CD4-positive, alpha-beta T cell treated with Interleukin-4 for 4 hours (primary cell): Measurements from ENCODE around the gene ABCA7.

Source experiments
- DNase-seq: peaks from one replicate; pipeline ENCODE4 v3.0.0-alpha.2; 2020

ABCA7 gene

DNA sequence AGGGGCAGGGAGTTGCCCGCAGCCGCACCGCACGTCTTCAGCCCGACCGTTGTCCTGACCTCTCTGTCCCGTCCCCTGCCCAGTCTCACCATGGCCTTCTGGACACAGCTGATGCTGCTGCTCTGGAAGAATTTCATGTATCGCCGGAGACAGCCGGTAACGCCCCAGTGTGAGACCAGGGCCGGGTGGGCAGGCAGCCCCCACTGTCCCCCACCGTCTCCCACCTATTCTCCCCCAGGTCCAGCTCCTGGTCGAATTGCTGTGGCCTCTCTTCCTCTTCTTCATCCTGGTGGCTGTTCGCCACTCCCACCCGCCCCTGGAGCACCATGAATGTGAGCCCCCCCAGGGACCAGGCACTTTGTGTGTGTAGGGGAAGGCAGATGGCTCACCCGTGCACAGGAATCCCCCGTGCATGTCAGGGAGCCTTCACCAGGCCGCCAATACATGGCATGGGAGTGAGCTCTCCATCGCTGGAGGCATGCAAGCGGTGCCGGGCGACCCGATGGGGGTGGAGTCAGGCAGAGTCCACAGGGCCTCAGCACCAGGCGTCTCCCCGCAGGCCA is 1.4 kb downstream of the ABCA7 start:
- DNase-seq, result no peak

- no peak for DNase-seq
Measured at GRCh38 chr19:1041835-1042685, 2.2 kb downstream of the ABCA7 start.

- no peak for DNase-seq
Measured at GRCh38 chr19:1042689-1043511, 3.0 kb downstream of the ABCA7 start.

- DNase-seq, result peak; percentile 53
Measured at GRCh38 chr19:1045247-1045603, 5.3 kb downstream of the ABCA7 start.

DNA sequence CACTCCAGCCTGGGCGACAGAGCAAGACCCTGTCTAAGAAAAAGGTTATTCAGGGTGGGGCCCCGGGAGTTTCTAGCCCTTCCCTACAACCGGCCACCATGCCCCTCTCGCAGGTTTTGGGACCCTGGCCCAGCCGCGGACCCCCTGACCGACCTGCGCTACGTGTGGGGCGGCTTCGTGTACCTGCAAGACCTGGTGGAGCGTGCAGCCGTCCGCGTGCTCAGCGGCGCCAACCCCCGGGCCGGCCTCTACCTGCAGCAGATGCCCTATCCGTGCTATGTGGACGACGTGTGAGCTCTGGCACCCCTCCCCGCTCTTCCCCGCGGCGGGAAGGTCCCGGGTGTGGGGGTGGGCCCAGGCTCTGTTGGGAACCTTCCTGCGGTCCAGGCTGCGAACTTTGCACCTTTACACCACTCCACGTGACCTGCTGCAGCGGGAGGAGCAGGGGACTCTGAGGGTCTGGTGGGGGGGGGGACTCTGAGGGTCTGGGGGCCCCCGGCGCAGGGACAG is 6.3 kb downstream of the ABCA7 start:
- no peak for DNase-seq

DNA sequence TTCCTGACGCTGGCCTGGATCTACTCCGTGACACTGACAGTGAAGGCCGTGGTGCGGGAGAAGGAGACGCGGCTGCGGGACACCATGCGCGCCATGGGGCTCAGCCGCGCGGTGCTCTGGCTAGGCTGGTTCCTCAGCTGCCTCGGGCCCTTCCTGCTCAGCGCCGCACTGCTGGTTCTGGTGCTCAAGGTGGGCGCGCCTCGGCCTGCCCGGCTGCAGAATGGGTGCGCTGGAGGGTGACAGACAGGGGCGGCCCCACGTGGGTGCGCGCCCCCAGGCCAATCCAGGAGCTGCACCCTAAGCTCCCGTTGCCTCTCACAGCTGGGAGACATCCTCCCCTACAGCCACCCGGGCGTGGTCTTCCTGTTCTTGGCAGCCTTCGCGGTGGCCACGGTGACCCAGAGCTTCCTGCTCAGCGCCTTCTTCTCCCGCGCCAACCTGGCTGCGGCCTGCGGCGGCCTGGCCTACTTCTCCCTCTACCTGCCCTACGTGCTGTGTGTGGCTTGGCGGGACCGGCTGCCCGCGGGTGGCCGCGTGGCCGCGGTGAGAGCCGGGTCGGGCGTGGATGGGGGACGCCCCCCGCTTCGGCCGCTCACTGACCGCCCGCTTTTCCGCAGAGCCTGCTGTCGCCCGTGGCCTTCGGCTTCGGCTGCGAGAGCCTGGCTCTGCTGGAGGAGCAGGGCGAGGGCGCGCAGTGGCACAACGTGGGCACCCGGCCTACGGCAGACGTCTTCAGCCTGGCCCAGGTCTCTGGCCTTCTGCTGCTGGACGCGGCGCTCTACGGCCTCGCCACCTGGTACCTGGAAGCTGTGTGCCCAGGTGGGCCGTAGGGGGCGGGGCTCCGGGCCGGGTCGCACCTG is 7.2 kb downstream of the ABCA7 start:
- DNase-seq, result no peak

GRCh38 chr19:1047696-1048147 is 7.8 kb downstream of the ABCA7 start:
- DNase-seq, result no peak

GRCh38 chr19:1049106-1049505 is 9.2 kb downstream of the ABCA7 start:
- DNase-seq, result no peak

DNA sequence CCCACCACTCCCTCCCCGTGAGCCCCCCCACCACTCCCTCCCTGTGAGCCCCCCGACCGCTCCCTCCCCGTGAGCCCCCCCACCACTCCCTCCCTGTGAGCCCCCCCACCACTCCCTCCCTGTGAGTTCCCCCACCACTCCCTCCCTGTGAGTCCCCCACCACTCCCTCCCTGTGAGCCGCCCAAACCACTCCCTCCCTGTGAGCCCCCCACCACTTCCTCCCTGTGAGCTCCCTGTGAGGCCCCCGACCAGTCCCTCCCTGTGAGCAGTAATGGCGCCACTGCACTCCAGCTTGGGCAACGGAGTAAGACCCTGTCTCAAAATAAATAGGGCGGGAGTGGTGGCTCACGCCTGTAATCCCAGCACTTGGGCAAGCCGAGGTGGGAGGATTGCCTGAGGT is 9.9 kb downstream of the ABCA7 start:
- no peak for DNase-seq

GRCh38 chr19:1050989-1051788 is 11.3 kb downstream of the ABCA7 start:
- no peak for DNase-seq

DNA sequence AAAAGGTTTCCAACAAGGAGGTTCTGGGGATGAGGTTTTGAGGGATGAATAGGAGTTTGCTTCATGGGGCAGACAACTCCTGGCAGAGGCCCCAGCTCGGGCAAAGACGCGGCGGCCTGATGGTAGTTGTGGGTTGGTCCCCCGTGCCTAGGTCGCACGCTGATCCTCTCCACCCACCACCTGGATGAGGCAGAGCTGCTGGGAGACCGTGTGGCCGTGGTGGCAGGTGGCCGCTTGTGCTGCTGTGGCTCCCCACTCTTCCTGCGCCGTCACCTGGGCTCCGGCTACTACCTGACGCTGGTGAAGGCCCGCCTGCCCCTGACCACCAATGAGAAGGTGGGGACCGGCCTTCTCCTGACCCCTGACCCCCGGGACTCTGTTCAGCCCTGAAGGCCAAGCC is 11.9 kb downstream of the ABCA7 start:
- no peak for DNase-seq

GRCh38 chr19:1052349-1052975 is 12.6 kb downstream of the ABCA7 start:
- no peak for DNase-seq

GRCh38 chr19:1053176-1054101 is 13.5 kb downstream of the ABCA7 start:
- no peak for DNase-seq

DNA sequence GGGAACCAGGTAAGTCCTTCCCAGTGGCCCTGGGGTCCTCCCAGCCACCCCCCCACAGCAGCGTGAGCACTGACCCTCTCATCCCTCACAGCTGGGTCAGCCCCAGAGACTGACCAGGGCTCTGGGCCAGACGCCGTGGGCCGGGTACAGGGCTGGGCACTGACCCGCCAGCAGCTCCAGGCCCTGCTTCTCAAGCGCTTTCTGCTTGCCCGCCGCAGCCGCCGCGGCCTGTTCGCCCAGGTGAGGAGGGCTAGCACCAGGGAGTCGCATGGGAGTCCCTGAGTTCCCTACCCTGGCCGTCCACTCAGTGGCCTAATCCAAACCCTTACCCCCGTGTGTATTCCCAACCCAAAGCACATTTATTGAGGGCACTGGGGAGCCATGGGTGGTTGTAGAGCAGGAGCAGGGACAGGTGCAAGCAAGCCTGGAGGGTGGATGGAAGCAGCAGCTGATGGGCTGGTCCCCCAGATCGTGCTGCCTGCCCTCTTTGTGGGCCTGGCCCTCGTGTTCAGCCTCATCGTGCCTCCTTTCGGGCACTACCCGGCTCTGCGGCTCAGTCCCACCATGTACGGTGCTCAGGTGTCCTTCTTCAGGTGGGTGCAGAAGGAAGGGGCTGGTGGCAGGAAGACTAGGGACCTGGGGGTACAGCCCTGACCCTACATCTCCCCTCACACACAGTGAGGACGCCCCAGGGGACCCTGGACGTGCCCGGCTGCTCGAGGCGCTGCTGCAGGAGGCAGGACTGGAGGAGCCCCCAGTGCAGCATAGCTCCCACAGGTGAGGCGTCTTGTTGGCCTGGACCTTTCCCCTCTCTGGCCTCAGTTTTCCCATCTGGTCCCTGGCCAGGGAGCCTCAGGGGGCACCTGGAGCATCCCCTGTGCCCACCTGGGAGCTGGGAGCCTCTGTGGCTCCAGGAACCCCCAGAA is 14.5 kb downstream of the ABCA7 start:
- DNase-seq, result no peak

- DNase-seq, result no peak
Measured at GRCh38 chr19:1055028-1055425, 15.1 kb downstream of the ABCA7 start.

DNA sequence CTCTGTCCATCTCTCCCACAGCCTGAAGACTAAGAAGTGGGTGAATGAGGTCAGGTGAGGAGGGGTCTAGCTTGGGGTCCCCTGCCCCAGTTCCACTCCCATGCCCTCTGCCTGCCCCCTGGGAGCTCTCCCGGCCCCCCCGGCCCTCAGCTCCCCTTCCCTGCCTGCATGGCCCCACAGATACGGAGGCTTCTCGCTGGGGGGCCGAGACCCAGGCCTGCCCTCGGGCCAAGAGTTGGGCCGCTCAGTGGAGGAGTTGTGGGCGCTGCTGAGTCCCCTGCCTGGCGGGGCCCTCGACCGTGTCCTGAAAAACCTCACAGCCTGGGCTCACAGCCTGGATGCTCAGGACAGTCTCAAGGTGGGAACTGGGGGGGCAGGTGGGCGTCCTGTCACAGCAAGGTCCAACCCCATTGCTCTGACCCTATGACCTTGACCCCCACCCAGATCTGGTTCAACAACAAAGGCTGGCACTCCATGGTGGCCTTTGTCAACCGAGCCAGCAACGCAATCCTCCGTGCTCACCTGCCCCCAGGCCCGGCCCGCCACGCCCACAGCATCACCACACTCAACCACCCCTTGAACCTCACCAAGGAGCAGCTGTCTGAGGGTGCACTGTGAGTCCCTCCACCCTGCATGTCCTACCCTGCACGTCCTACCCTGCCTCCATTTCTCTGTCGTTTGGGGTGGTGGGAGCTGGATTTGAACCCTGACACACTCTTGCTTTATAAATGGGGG is 16.1 kb downstream of the ABCA7 start:
- DNase-seq, result no peak

DNA sequence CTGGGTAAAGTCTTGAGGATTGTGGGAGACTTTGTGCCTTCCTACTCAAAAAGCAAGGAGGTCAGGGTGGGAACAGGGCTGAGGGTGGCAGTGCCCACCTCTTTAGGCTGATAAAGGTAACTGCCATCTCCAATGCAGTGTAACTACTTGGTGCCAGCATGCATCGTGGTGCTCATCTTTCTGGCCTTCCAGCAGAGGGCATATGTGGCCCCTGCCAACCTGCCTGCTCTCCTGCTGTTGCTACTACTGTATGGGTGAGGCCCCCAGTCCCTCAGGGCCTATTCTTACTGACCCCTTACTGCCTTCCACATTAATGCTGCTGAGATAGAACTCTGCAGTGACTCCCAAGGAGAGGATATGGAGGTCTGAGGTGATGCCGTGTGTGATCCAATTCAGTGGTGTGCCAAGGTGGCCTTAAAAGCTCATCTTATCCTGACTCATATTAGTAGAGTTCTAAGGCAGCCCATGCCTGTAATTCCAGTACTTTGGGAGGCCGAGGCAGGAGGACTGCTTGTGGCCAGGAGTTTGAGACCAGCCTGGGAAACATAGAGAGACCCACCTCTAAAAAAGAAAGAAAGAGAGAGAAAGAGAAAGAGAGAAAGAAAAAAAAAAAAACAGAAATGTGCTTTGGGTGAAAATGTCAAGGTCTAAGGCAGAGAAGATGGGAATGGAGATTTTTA is 17.4 kb downstream of the ABCA7 start:
- peak; percentile 72 for DNase-seq

- no peak for DNase-seq
Measured at GRCh38 chr19:1058112-1058511, 18.2 kb downstream of the ABCA7 start.
